ENCODE data around the gene CRB1. TPM values are rescaled to one million over a fixed set of nuclear protein-coding genes. Genes with fewer than 3 reads are reported as not detected.

CRB1 gene
- polyA plus RNA-seq, 3 donors: not detected

- no peak for DNase-seq
- Histone ChIP-seq H3K9ac (ENCODE audit: insufficient read depth, low read length, poor library complexity, severe bottlenecking) (no peak overlapping the region), H3K9me3 (replicated peaks in 1 of 2; ENCODE audit: control insufficient read depth in 1 of 2, insufficient read depth in 1 of 2, low read length in 2 of 2) (no peaks in the 10 kb centered on the region), H3K79me2 (ENCODE audit: insufficient read depth, low read length) (no peaks in the 10 kb centered on the region), H4K20me1 (ENCODE audit: insufficient read depth, low read length) (no peaks in the 10 kb centered on the region), H3K27ac (ENCODE audit: low read depth in 1 of 2, low read length in 2 of 2) (no peak overlapping the region), H3K4me2 (replicated peaks; ENCODE audit: extremely low read depth, low read length, poor library complexity, severe bottlenecking) (no peak overlapping the region), H3K4me3 (replicated peaks in 1 of 3; ENCODE audit: low read depth in 2 of 3, low read length in 3 of 3) (no peak overlapping the region), H3K27me3 (ENCODE audit: control insufficient read depth in 2 of 2, insufficient read depth in 2 of 2, low read length in 2 of 2) (no peaks in the 10 kb centered on the region), H3K4me1 (ENCODE audit: control insufficient read depth in 1 of 2, insufficient read depth in 2 of 2, low read length in 2 of 2) (peaks cover 2 to 7% of the 10 kb centered on the region in 2 donors), H2AFZ (ENCODE audit: insufficient read depth, low read depth, low read length, poor library complexity, severe bottlenecking) (no peak overlapping the region), H3K36me3 (replicated peaks in 1 of 2; ENCODE audit: control insufficient read depth in 1 of 2, insufficient read depth in 2 of 2, low read length in 2 of 2) (no peaks in the 10 kb centered on the region)
- no peaks in the 10 kb centered on the region for H3K4me1 Mint-ChIP-seq
- H3K4me3 Mint-ChIP-seq: no peak overlapping the region
- H3K36me3 Mint-ChIP-seq: no peaks in the 10 kb centered on the region
- H3K9me3 Mint-ChIP-seq: peaks cover 0 to 2% (median 0%) of the 10 kb centered on the region in 7 donors
- intact Hi-C loops (cut with micrococcal nuclease): no loop called here
- H3K27ac Mint-ChIP-seq: no peak overlapping the region
- H3K27me3 Mint-ChIP-seq (ENCODE audit: low read depth in 3 of 3): no peaks in the 10 kb centered on the region
- no peak for TF ChIP-seq CTCF (IDR thresholded peaks at IDR 0.05)
- WGBS (ENCODE audit: insufficient coverage): no CpG with 5 or more reads among the region's 1 CpG
These were observed 129.8 kb downstream of the CRB1 start for GRCh38 chr1:197397895-197398294.

- no peaks in the 10 kb centered on the region for H4K20me1 ChIP-seq (ENCODE audit: insufficient read depth, low read length)
- no peak overlapping the region for H2AFZ ChIP-seq (ENCODE audit: insufficient read depth, low read depth, low read length, poor library complexity, severe bottlenecking)
- H3K9me3 Mint-ChIP-seq: peaks cover 0 to 2% (median 0%) of the 10 kb centered on the region in 7 donors
- no peaks in the 10 kb centered on the region for H3K79me2 ChIP-seq (ENCODE audit: insufficient read depth, low read length)
- peak in 2 of 3 donors; percentile 0 to 7 for DNase-seq
- peak; percentile 52 for TF ChIP-seq CTCF (IDR thresholded peaks at IDR 0.05)
- no CpG with 5 or more reads among the region's 4 CpGs for WGBS (ENCODE audit: insufficient coverage)
- H3K36me3 Mint-ChIP-seq: no peaks in the 10 kb centered on the region
- no peak overlapping the region for H3K4me3 ChIP-seq (replicated peaks in 1 of 3; ENCODE audit: low read depth in 2 of 3, low read length in 3 of 3)
- H3K4me2 ChIP-seq (replicated peaks; ENCODE audit: extremely low read depth, low read length, poor library complexity, severe bottlenecking): no peak overlapping the region
- H3K4me3 Mint-ChIP-seq: no peak overlapping the region
- H3K27me3 ChIP-seq (ENCODE audit: control insufficient read depth in 2 of 2, insufficient read depth in 2 of 2, low read length in 2 of 2): no peaks in the 10 kb centered on the region
- H3K4me1 Mint-ChIP-seq: no peaks in the 10 kb centered on the region
- H3K9ac ChIP-seq (ENCODE audit: insufficient read depth, low read length, poor library complexity, severe bottlenecking): no peak overlapping the region
- no peaks in the 10 kb centered on the region for H3K36me3 ChIP-seq (replicated peaks in 1 of 2; ENCODE audit: control insufficient read depth in 1 of 2, insufficient read depth in 2 of 2, low read length in 2 of 2)
- intact Hi-C loops (cut with micrococcal nuclease): no loop called here
- no peaks in the 10 kb centered on the region for H3K9me3 ChIP-seq (replicated peaks in 1 of 2; ENCODE audit: control insufficient read depth in 1 of 2, insufficient read depth in 1 of 2, low read length in 2 of 2)
- H3K4me1 ChIP-seq (ENCODE audit: control insufficient read depth in 1 of 2, insufficient read depth in 2 of 2, low read length in 2 of 2): peaks cover 2 to 7% of the 10 kb centered on the region in 2 donors
- no peak overlapping the region for H3K27ac Mint-ChIP-seq
- H3K27ac ChIP-seq (ENCODE audit: low read depth in 1 of 2, low read length in 2 of 2): no peak overlapping the region
- H3K27me3 Mint-ChIP-seq (ENCODE audit: low read depth in 3 of 3): no peaks in the 10 kb centered on the region
These were observed 131.9 kb downstream of the CRB1 start for GRCh38 chr1:197399755-197400521.

Data from CD14-positive monocyte (primary cell).